ENCODE results near the gene TANC1. TPM values are rescaled to one million over a fixed set of nuclear protein-coding genes. Genes with fewer than 3 reads are reported as not detected.
"Not testable (repeated sequence)": the region's sequence is repeated elsewhere in the genome, so short reads cannot be mapped to it uniquely, and the experiment has no call there.

The TANC1 gene
- total RNA-seq, 1 donor from 2014 or later = 56.9 TPM

DNA sequence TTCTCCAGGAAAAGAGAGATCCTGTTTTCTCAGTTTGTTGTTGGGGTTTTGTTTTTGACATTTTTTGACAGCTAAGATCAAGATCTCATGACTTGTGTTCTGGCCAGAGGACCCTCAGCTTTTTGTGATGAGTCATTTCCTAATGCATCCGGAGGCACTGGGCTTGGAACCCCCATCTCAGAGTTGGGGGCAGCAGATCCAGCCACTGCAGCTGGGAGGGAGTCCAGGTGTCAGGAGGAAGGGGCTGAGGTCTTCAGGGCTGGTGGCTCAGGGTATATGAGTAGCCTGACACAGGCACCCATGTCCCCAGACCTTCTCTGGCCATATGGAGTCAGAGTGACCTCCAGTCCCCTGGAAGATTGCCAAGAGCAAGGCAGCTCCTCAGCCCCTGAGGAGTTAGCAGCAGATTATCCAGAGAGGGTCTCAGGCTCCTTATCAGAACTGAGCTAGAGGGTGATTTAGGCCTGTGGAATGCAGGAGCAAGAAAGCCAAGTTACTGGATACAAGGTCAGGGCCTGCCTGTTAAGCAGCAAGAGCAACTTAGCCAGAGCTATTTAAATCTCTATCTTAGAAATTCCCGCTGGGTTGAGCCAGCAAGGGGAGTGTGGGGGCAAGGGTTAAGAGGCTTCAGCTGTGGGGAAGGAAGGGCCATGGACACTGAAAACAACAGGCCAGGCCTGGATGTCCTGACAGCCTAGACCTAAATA lies 62.4 kb downstream of the TANC1 start:
- H3K9me3 Mint-ChIP-seq = no peaks in the 10 kb centered on the region

GRCh38 chr2:159032146-159032545 lies 63.7 kb downstream of the TANC1 start:
- Mint-ChIP-seq H3K27me3 (no peaks in the 10 kb centered on the region), H3K4me1 (ENCODE audit: unreplicated experiment) (peaks cover 65% of the 10 kb centered on the region), H3K36me3 (peaks cover 29% of the 10 kb centered on the region), H3K4me3 (no peak overlapping the region), H3K9me3 (no peaks in the 10 kb centered on the region), H3K27ac (peak overlapping the region; percentile 63)
- no peak for DNase-seq (ENCODE audit: extremely low spot score, unreplicated experiment)
- TF ChIP-seq CTCF (conservative IDR thresholded peaks at IDR 0.05) = no peak

More for the DNA sequence above, 62.4 kb downstream of the TANC1 start:
- H3K4me1 Mint-ChIP-seq (ENCODE audit: unreplicated experiment) = peaks cover 65% of the 10 kb centered on the region
- DNase-seq (ENCODE audit: extremely low spot score, unreplicated experiment) = no peak
- no peaks in the 10 kb centered on the region for H3K27me3 Mint-ChIP-seq
- H3K27ac Mint-ChIP-seq = peak overlapping the region; percentile 86
- no peak for TF ChIP-seq CTCF (conservative IDR thresholded peaks at IDR 0.05)
- H3K4me3 Mint-ChIP-seq = peak overlapping the region; percentile 54
- peaks cover 30% of the 10 kb centered on the region for H3K36me3 Mint-ChIP-seq

- peak overlapping the region; percentile 63 for H3K27ac Mint-ChIP-seq
- H3K27me3 Mint-ChIP-seq = no peaks in the 10 kb centered on the region
- no peak for DNase-seq (ENCODE audit: extremely low spot score, unreplicated experiment)
- H3K4me3 Mint-ChIP-seq = no peak overlapping the region
- peaks cover 61% of the 10 kb centered on the region for H3K4me1 Mint-ChIP-seq (ENCODE audit: unreplicated experiment)
- no peak for TF ChIP-seq CTCF (conservative IDR thresholded peaks at IDR 0.05)
- H3K36me3 Mint-ChIP-seq = peaks cover 27% of the 10 kb centered on the region
- H3K9me3 Mint-ChIP-seq = peaks cover 2% of the 10 kb centered on the region
Measured at GRCh38 chr2:159032580-159032979, 64.1 kb downstream of the TANC1 start.

DNA sequence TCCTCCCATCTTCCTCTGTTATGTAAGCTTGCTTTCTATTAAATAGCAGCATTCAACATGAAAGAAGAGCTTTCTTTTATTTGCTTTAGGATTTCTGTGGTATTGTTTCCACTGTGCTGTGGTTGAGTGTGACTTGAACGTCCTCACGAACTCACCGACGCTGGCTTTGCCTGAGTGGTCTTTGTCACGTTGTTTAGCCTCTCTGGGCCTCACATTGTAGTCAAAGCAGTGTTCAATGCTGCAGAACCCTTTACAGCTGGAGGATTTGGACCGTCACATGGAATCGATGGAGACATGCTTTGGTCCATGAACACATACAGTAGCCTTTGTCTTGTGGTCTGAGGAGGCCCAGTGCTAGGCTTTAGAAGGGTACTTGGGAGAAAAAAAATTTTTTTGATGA lies 66.3 kb downstream of the TANC1 start:
- H3K4me1 Mint-ChIP-seq (ENCODE audit: unreplicated experiment) = peaks cover 58% of the 10 kb centered on the region
- H3K9me3 Mint-ChIP-seq = peaks cover 11% of the 10 kb centered on the region
- TF ChIP-seq CTCF (conservative IDR thresholded peaks at IDR 0.05) = no peak
- no peak overlapping the region for H3K27ac Mint-ChIP-seq
- H3K36me3 Mint-ChIP-seq = peaks cover 40% of the 10 kb centered on the region
- no peak overlapping the region for H3K4me3 Mint-ChIP-seq
- no peak for DNase-seq (ENCODE audit: extremely low spot score, unreplicated experiment)
- H3K27me3 Mint-ChIP-seq = no peaks in the 10 kb centered on the region

- DNase-seq (ENCODE audit: extremely low spot score, unreplicated experiment) = no peak
- Mint-ChIP-seq H3K36me3 (peaks cover 48% of the 10 kb centered on the region), H3K27ac (peak overlapping the region; percentile 57), H3K27me3 (no peaks in the 10 kb centered on the region), H3K9me3 (peaks cover 17% of the 10 kb centered on the region), H3K4me3 (no peak overlapping the region), H3K4me1 (ENCODE audit: unreplicated experiment) (peaks cover 46% of the 10 kb centered on the region)
- no peak for TF ChIP-seq CTCF (conservative IDR thresholded peaks at IDR 0.05)
Measured at GRCh38 chr2:159035790-159036411, 67.5 kb downstream of the TANC1 start.

DNA sequence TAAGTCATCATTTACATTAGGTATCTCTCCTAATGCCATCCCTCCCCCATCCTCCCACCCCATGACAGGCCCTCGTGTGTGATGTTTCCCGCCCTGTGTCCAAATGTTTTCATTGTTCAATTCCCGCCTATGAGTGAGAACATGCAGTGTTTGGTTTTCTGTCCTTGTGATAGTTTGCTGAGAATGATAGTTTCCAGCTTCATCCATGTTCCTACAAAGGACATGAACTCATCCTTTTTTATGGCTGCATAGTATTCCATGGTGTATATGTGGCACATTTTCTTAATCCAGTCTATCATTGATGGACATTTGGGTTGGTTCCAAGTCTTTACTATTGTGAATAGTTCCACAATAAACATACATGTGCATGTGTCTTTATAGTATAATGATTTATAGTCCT lies 68.0 kb downstream of the TANC1 start:
- H3K27me3 Mint-ChIP-seq; H3K4me3 Mint-ChIP-seq; H3K27ac Mint-ChIP-seq; DNase-seq (ENCODE audit: extremely low spot score, unreplicated experiment): not testable (repeated sequence)
- Mint-ChIP-seq H3K4me1 (ENCODE audit: unreplicated experiment) (peaks cover 40% of the 10 kb centered on the region), H3K36me3 (peaks cover 49% of the 10 kb centered on the region), H3K9me3 (peaks cover 17% of the 10 kb centered on the region)

GRCh38 chr2:159041328-159041727 lies 72.9 kb downstream of the TANC1 start:
- H3K4me3 Mint-ChIP-seq; H3K27me3 Mint-ChIP-seq; H3K27ac Mint-ChIP-seq; DNase-seq (ENCODE audit: extremely low spot score, unreplicated experiment): not testable (repeated sequence)
- peaks cover 14% of the 10 kb centered on the region for H3K4me1 Mint-ChIP-seq (ENCODE audit: unreplicated experiment)
- peaks cover 49% of the 10 kb centered on the region for H3K36me3 Mint-ChIP-seq
- H3K9me3 Mint-ChIP-seq = peaks cover 17% of the 10 kb centered on the region
